LNCaP clone FGC (cell line): Measurements from ENCODE around the gene RIBC2.

Experiments
- DNase-seq: peaks from one replicate; pipeline ENCODE4 v3.0.0-alpha.2; 2011; ENCODE audit warnings: low read depth
- H3K4me3 ChIP-seq: 2 replicates; pipeline ENCODE4 v1.5.1; 2011; ENCODE audit warnings: mild to moderate bottlenecking, low read depth, low read length, control low read depth
- CTCF ChIP-seq: IDR thresholded peaks from 2 replicates; pipeline ENCODE4 v1.5.1; 2012; ENCODE audit warnings: mild to moderate bottlenecking; ENCODE audit not compliant: control insufficient read depth, insufficient read depth; ENCODE audit errors: extremely low read depth

Gene RIBC2

GRCh38 chr22:45424241-45424731 lies 10.8 kb downstream of the RIBC2 start:
- H3K4me3 ChIP-seq, result no peak overlapping the region
- TF ChIP-seq CTCF, result no peak
- DNase-seq, result no peak

GRCh38 chr22:45425101-45425500 lies 11.6 kb downstream of the RIBC2 start:
- TF ChIP-seq CTCF, result no peak
- H3K4me3 ChIP-seq, result no peak overlapping the region
- no peak for DNase-seq

GRCh38 chr22:45425531-45426265 lies 12.2 kb downstream of the RIBC2 start:
- TF ChIP-seq CTCF, result no peak

GRCh38 chr22:45426387-45426786 lies 12.9 kb downstream of the RIBC2 start:
- TF ChIP-seq CTCF, result no peak
- no peak for DNase-seq
- no peak overlapping the region for H3K4me3 ChIP-seq

More at GRCh38 chr22:45425531-45426265, 12.2 kb downstream of the RIBC2 start:
- DNase-seq, result no peak
- no peak overlapping the region for H3K4me3 ChIP-seq

GRCh38 chr22:45427114-45427513 lies 13.6 kb downstream of the RIBC2 start:
- no peak for TF ChIP-seq CTCF

GRCh38 chr22:45428391-45429385 lies 15.2 kb downstream of the RIBC2 start:
- no peak for TF ChIP-seq CTCF
- H3K4me3 ChIP-seq, result no peak overlapping the region
- DNase-seq, result no peak

More at GRCh38 chr22:45427114-45427513, 13.6 kb downstream of the RIBC2 start:
- no peak for DNase-seq
- H3K4me3 ChIP-seq, result no peak overlapping the region
